GM12864 (cell line): ENCODE data around the gene DNAH8.

Source experiments
- DNase-seq: peaks from one replicate; pipeline ENCODE4 v3.0.0-alpha.2; 2011; ENCODE audit warnings: low read depth
- H3K4me3 ChIP-seq: 2 replicates; pipeline ENCODE4 v1.5.1; 2011; ENCODE audit warnings: mild to moderate bottlenecking, low read depth, low read length, control low read depth
- TF ChIP-seq, protein P1 (sequence below): IDR thresholded peaks from 2 replicates; pipeline ENCODE4 v1.5.1; 2011; ENCODE audit warnings: low read depth, mild to moderate bottlenecking, moderate library complexity, low read length, control low read depth, inconsistent platforms; ENCODE audit errors: missing control alignments

DNAH8 gene

DNA sequence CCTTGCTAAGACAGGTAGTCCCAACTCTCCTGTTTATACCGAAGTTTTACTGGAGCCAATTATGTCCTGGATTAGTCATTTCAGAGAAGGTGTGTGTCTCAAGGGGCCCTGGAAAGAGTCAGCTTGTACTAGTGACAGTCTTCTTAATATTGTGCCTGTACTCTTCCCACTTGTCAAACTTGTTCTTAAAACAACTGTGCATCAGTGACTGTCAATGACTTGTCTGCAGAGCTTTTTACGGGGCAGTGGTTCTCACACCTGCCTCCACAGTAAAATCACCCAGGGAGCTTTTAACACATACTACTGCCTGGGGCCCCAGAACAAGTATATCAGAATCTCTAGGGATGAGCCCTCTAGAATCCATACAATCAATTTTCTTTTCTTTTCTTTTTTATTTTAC, 305.0 kb downstream of the DNAH8 start:
- H3K4me3 ChIP-seq: no peak overlapping the region
- DNase-seq: no peak
- TF ChIP-seq, protein P1, sequence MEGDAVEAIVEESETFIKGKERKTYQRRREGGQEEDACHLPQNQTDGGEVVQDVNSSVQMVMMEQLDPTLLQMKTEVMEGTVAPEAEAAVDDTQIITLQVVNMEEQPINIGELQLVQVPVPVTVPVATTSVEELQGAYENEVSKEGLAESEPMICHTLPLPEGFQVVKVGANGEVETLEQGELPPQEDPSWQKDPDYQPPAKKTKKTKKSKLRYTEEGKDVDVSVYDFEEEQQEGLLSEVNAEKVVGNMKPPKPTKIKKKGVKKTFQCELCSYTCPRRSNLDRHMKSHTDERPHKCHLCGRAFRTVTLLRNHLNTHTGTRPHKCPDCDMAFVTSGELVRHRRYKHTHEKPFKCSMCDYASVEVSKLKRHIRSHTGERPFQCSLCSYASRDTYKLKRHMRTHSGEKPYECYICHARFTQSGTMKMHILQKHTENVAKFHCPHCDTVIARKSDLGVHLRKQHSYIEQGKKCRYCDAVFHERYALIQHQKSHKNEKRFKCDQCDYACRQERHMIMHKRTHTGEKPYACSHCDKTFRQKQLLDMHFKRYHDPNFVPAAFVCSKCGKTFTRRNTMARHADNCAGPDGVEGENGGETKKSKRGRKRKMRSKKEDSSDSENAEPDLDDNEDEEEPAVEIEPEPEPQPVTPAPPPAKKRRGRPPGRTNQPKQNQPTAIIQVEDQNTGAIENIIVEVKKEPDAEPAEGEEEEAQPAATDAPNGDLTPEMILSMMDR: no peak

DNA sequence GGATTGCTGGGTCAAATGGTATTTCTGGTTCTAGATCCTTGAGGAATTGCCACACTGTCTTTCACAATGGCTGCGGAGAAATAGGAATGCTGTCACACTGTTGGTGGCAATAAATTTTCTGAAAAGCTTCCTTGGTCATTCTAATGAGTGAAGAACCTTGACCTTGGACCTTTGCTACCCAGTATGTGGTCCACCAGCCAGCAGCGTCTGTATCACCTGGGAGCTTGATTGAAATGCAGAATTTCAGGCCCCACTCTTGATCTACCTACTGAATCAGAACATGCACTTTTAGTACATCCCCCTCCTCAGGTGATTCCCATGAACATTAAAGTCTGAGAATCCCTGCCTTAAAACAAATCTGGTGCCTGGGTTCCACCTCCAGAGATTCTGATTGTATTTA, 305.9 kb downstream of the DNAH8 start:
- TF ChIP-seq, protein P1: no peak
- H3K4me3 ChIP-seq: no peak overlapping the region

DNA sequence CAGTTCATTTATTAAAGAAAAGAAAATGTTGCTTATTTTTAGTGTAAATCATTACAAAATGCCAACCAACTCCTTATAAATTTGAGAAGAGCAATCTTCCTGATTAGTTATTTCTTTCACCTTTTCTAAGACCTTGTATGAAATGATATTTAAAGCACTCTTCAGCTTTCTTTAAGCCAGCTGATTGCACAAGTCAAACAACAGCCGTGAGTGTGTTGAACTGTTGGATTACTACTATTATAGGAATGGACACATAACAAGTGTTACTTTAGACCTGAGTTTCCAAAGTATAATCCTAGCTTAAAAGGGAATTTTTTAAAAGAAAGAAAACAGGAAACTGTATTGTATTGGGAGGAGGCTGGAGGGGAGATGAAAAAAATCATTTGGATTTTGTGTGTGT, 306.7 kb downstream of the DNAH8 start:
- no peak overlapping the region for H3K4me3 ChIP-seq
- DNase-seq: no peak
- TF ChIP-seq, protein P1: no peak

More for the DNA sequence above, 305.9 kb downstream of the DNAH8 start:
- no peak for DNase-seq

DNA sequence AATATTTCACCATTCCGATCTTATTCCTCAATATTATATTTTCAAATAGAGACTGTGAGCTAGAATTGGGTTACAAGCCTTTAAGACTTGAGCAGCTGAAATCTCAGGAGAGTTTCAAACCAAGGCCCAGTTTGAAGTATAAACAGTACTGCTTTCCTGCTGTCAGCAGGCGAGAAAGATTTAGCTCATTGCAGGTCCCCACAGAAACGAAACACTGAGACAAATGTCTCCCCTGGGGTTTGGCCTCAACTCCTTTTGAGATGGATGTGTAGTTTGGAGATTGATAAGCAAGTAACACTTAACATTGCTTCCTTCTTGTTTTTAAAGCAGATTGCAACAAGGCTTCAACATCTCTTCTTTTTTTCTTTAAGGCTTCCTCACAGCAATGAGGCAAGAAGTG, 311.1 kb downstream of the DNAH8 start:
- no peak for DNase-seq
- TF ChIP-seq, protein P1: no peak

DNA sequence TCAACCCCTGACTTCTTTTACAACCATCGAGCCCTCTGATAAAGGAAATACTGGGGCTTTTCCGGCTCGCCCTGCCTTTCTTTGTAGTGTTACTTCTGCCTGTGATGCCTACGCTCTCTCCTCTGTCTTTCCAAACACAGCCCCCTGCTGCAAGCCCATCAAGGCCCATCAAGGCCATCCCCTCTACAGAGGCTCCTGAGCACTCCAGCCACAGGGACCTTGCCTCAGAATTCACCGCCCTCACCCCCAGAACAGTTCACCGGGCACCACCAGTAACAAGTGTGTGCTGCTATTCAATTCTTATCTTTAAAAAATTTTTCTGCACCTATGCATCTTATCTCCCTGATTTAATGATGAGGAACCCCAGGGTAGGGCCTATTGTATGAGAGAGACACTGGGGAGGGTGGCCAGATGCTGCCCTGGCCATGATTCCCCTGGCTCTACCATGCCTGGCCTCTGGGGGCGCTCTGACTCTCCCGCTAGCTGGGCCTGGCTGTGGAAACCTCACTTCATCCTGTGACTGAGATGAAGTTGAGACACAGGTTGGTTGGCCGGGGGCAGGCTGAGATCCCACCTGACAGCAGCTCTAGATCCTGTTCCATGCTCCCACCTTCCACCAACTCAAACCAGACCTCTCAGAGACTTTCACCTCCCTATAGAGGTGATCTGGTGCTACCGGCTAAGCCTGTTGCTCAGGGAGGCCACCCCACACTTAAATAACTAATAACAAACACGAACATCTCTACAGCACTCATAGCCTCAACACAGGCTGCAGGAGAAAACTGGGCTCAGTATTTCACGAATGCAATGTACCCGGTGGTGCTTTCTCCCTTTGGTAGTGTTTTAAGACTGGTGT, 314.3 kb downstream of the DNAH8 start:
- TF ChIP-seq, protein P1: peak; percentile 90
- no peak for DNase-seq
- no peak overlapping the region for H3K4me3 ChIP-seq

More for the DNA sequence above, 311.1 kb downstream of the DNAH8 start:
- H3K4me3 ChIP-seq: no peak overlapping the region

DNA sequence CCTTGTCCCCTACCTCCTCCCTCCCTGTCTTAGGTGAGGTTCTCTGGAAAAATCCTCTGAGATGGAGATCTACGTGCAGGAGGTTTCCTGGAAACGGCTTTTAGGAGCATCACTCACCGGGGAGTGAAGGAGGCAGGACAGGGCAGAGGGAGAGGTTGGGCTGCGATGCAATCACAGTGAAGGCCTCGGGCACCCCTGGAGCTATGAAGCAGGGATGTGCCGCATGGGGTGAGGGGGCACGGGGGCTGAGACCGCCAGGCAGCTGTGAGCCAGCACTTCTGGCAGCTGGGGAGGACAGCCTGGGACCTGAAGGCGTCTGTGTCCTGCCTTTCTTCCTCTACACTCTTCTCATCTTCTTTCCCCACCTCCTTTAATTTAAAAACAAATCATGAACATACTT, 320.6 kb downstream of the DNAH8 start:
- TF ChIP-seq, protein P1: no peak
- H3K4me3 ChIP-seq: no peak overlapping the region
- DNase-seq: no peak

DNA sequence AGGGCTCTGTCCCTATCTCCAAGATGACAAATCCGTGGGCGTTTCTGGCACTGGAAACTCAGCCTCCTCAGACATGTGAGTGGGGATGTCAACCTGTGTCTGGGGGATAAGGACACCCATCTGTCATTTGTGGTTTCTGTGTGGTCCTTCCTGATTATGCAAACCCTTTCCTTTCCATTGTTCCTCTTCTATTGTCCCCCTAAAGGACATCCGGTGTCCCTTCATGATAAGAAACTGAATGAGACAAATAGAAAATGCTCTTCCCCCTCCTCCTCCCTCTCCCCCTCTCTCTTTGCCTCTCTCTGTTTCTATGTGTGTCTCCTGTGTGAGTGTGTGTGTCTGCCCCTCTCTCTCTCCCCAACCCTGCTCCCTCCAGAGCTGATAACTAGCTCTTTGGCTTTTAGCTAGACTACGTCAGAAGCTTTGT, 322.0 kb downstream of the DNAH8 start:
- no peak overlapping the region for H3K4me3 ChIP-seq
- DNase-seq: no peak
- TF ChIP-seq, protein P1: no peak
